ENCODE data around the gene NUP93. TPM values are rescaled to one million over a fixed set of nuclear protein-coding genes. Genes with fewer than 3 reads are reported as not detected.

NUP93 gene
- total and polyA plus RNA-seq, 9 of the 15 experiments (the other 6 are each of a cell fraction or from before 2014, with no cell fraction given), result 92.0 to 162 (median 121) TPM

GRCh38 chr16:56861756-56862155 lies 131.8 kb downstream of the NUP93 start:
- Histone ChIP-seq H2AFZ (ENCODE audit: low read depth, low read length) (no peak overlapping the region), H3K4me2 (ENCODE audit: insufficient read depth, low read length) (no peak overlapping the region), H3K9ac (ENCODE audit: insufficient read depth in 1 of 2, low read depth in 2 of 2, low read length in 2 of 2) (no peak overlapping the region), H3K9me1 (ENCODE audit: control insufficient read depth, insufficient read depth, low read length) (no peaks in the 10 kb centered on the region), H3K9me3 (replicated peaks; ENCODE audit: control insufficient read depth, insufficient read depth, low read depth, low read length) (no peaks in the 10 kb centered on the region), H3K36me3 (ENCODE audit: control insufficient read depth, insufficient read depth, low read length) (no peaks in the 10 kb centered on the region), H3K27ac (ENCODE audit: extremely low read depth, low read depth, low read length) (no peak overlapping the region), H3K79me2 (ENCODE audit: control insufficient read depth, insufficient read depth, low read length) (no peaks in the 10 kb centered on the region), H4K20me1 (replicated peaks; ENCODE audit: control insufficient read depth, insufficient read depth, low read length) (no peaks in the 10 kb centered on the region; the same call in 1 of the 2 replicates), H3K4me1 (replicated peaks in 1 of 2; ENCODE audit: control insufficient read depth in 2 of 2, insufficient read depth in 2 of 2, low read length in 2 of 2) (peaks cover 2 to 7% of the 10 kb centered on the region in 2 experiments; a peak in 2 of 5 replicates), H3K27me3 (ENCODE audit: control insufficient read depth in 2 of 2, insufficient read depth in 2 of 2, low read length in 2 of 2) (peaks cover 0 to 13% of the 10 kb centered on the region in 2 experiments; a peak in 3 of 5 replicates), H3K4me3 (no peak overlapping the region)
- CTCF ChIA-PET (ENCODE audit: low intra/inter-chr PET ratio), result no interaction called here
- no peak for FAIRE-seq
- DNase-seq (ENCODE audit: extremely low read depth in 1 of 4, low spot score in 3 of 4), result no peak
- BruUV-seq (replicated peaks), result no TSS peak
- in situ Hi-C loops (cut with MboI), result loop anchor here (10.0 kb wide), 1 partner anchor 277 kb away; the partner anchor contains the start of gene MT3
- TF ChIP-seq ZNF232 (CRISPR knock-in tag; IDR thresholded peaks at IDR 0.05) (no peak), ZNF644 (tag; IDR thresholded peaks at IDR 0.05; ENCODE audit: low read depth) (no peak), KLF10 (CRISPR knock-in tag; IDR thresholded peaks at IDR 0.05) (no peak), RBBP5 (IDR thresholded peaks at IDR 0.05; ENCODE audit: borderline replicate concordance, insufficient read depth, low read length, poor library complexity, severe bottlenecking) (peak; percentile 9), HMG20B (CRISPR knock-in tag; IDR thresholded peaks at IDR 0.05) (no peak)
- POLR2A ChIA-PET, result interaction anchor here (0.6 kb wide), 1 partner anchor 571 kb away, joined by 3 read pairs; no protein-coding TSS in a partner anchor
- WGBS (ENCODE audit: insufficient coverage, low coverage, missing lambda C conversion rate), result 37% methylated on average over 8 of the region's 8 CpGs
- intact Hi-C loops (cut with micrococcal nuclease), result loop anchor here (1.0 kb wide), 1 partner anchor 14 kb away; no protein-coding TSS in a partner anchor
- ATAC-seq, result no peak

- no peak overlapping the region for H3K4me2 ChIP-seq (ENCODE audit: insufficient read depth, low read length)
- H3K4me3 ChIP-seq, result no peak overlapping the region
- ChIA-PET CTCF (ENCODE audit: low intra/inter-chr PET ratio) (no interaction called here), POLR2A (interaction anchor here (0.8 to 1.0 kb wide), 2 partner anchors 12 to 71 kb away, joined by 3 to 4 read pairs; no protein-coding TSS in a partner anchor)
- H3K36me3 ChIP-seq (ENCODE audit: control insufficient read depth, insufficient read depth, low read length), result no peaks in the 10 kb centered on the region
- WGBS (ENCODE audit: insufficient coverage, low coverage, missing lambda C conversion rate), result 8% methylated on average over 5 of the region's 5 CpGs
- in situ Hi-C loops (cut with MboI), result loop anchor here (10.0 kb wide), 1 partner anchor 278 kb away; the partner anchor contains the start of gene MT3
- no peak for DNase-seq (ENCODE audit: extremely low read depth in 1 of 4, low spot score in 3 of 4)
- FAIRE-seq, result no peak
- H2AFZ ChIP-seq (ENCODE audit: low read depth, low read length), result no peak overlapping the region
- ATAC-seq, result no peak
- no peaks in the 10 kb centered on the region for H3K9me1 ChIP-seq (ENCODE audit: control insufficient read depth, insufficient read depth, low read length)
- H3K27me3 ChIP-seq (ENCODE audit: control insufficient read depth in 2 of 2, insufficient read depth in 2 of 2, low read length in 2 of 2), result peaks cover 0 to 13% of the 10 kb centered on the region in 2 experiments; a peak in 3 of 5 replicates
- BruUV-seq (replicated peaks), result no TSS peak
- H3K9me3 ChIP-seq (replicated peaks; ENCODE audit: control insufficient read depth, insufficient read depth, low read depth, low read length), result no peaks in the 10 kb centered on the region
- H3K4me1 ChIP-seq (replicated peaks in 1 of 2; ENCODE audit: control insufficient read depth in 2 of 2, insufficient read depth in 2 of 2, low read length in 2 of 2), result peaks cover 2 to 10% of the 10 kb centered on the region in 2 experiments; a peak in 2 of 5 replicates
- no peak overlapping the region for H3K9ac ChIP-seq (ENCODE audit: insufficient read depth in 1 of 2, low read depth in 2 of 2, low read length in 2 of 2)
- no peak overlapping the region for H3K27ac ChIP-seq (ENCODE audit: extremely low read depth, low read depth, low read length)
- intact Hi-C loops (cut with micrococcal nuclease), result loop anchor here (1.0 kb wide), 1 partner anchor 15 kb away; no protein-coding TSS in a partner anchor
- H4K20me1 ChIP-seq (replicated peaks; ENCODE audit: control insufficient read depth, insufficient read depth, low read length), result no peaks in the 10 kb centered on the region; the same call in 1 of the 2 replicates
- no peaks in the 10 kb centered on the region for H3K79me2 ChIP-seq (ENCODE audit: control insufficient read depth, insufficient read depth, low read length)
- no peak for TF ChIP-seq ETV6 (IDR thresholded peaks at IDR 0.05; ENCODE audit: borderline replicate concordance in 1 of 2, low read depth in 2 of 2, low read length in 1 of 2)
- no peak for TF ChIP-seq ETV6 (CRISPR knock-in tag; IDR thresholded peaks at IDR 0.05; ENCODE audit: borderline replicate concordance)
- TF ChIP-seq VEZF1 (CRISPR knock-in tag; IDR thresholded peaks at IDR 0.05), result no peak
- no peak for TF ChIP-seq STAT5A (IDR thresholded peaks at IDR 0.05; ENCODE audit: borderline replicate concordance, low read length)
- TF ChIP-seq ZNF511 (CRISPR knock-in tag; IDR thresholded peaks at IDR 0.05), result no peak
- no peak for TF ChIP-seq KDM2B (CRISPR knock-in tag; IDR thresholded peaks at IDR 0.05)
- no peak for TF ChIP-seq MEF2A (IDR thresholded peaks at IDR 0.05; ENCODE audit: control insufficient read depth, low read depth, low read length)
- no peak for TF ChIP-seq SAFB (IDR thresholded peaks at IDR 0.05; ENCODE audit: borderline replicate concordance, low read depth, low read length)
- TF ChIP-seq BCL6 (CRISPR knock-in tag; IDR thresholded peaks at IDR 0.05), result no peak
Observed at GRCh38 chr16:56862776-56863175, 132.8 kb downstream of the NUP93 start.

Measured in K562 (cell line).